ENCODE measurements around the gene TEX44.
"Not testable (repeated sequence)": the region's sequence is repeated elsewhere in the genome, so short reads cannot be mapped to it uniquely, and the experiment has no call there.

TEX44 gene

GRCh38 chr2:231579560-231579959 lies 13.1 kb upstream of the TEX44 start:
- H3K4me3 ChIP-seq (ENCODE audit: insufficient read depth, low read length, poor library complexity, severe bottlenecking): no peak overlapping the region
- no peak overlapping the region for H3K27ac ChIP-seq (ENCODE audit: low read depth, low read length)
- H4K20me1 ChIP-seq (ENCODE audit: low read depth, low read length): no peaks in the 10 kb centered on the region
- no peak overlapping the region for H3K4me2 ChIP-seq (ENCODE audit: low read depth, low read length, poor library complexity, severe bottlenecking)
- TF ChIP-seq CTCF (IDR thresholded peaks at IDR 0.05; ENCODE audit: insufficient read depth, low read length, poor library complexity, severe bottlenecking) (no peak), EZH2phosphoT487 (conservative IDR thresholded peaks at IDR 0.05; ENCODE audit: low read length) (no peak)
- no peak overlapping the region for H3K9ac ChIP-seq (ENCODE audit: low read length)
- H3K36me3 ChIP-seq (ENCODE audit: low read length): no peaks in the 10 kb centered on the region
- H3K27me3 ChIP-seq (ENCODE audit: low read length): no peaks in the 10 kb centered on the region
- H3F3A ChIP-seq (ENCODE audit: insufficient read depth): no peaks in the 10 kb centered on the region
- no peak overlapping the region for H2AFZ ChIP-seq (ENCODE audit: low read depth, low read length, severe bottlenecking)
- H3K9me3 ChIP-seq (ENCODE audit: insufficient read depth, low read length): no peaks in the 10 kb centered on the region
- no peaks in the 10 kb centered on the region for H3K9me2 ChIP-seq (replicated peaks; ENCODE audit: insufficient read depth, low read length)
- H3K79me2 ChIP-seq (ENCODE audit: insufficient read depth, low read length): no peaks in the 10 kb centered on the region

GRCh38 chr2:231581328-231581727 lies 11.3 kb upstream of the TEX44 start:
- Histone ChIP-seq H3K9me2 (replicated peaks; ENCODE audit: insufficient read depth, low read length) (no peaks in the 10 kb centered on the region), H3F3A (ENCODE audit: insufficient read depth) (no peaks in the 10 kb centered on the region), H4K20me1 (ENCODE audit: low read depth, low read length) (no peaks in the 10 kb centered on the region), H3K4me2 (ENCODE audit: low read depth, low read length, poor library complexity, severe bottlenecking) (no peak overlapping the region), H2AFZ (ENCODE audit: low read depth, low read length, severe bottlenecking) (no peak overlapping the region), H3K27me3 (ENCODE audit: low read length) (no peaks in the 10 kb centered on the region), H3K79me2 (ENCODE audit: insufficient read depth, low read length) (no peaks in the 10 kb centered on the region), H3K9me3 (ENCODE audit: insufficient read depth, low read length) (no peaks in the 10 kb centered on the region), H3K9ac (ENCODE audit: low read length) (no peak overlapping the region), H3K27ac (ENCODE audit: low read depth, low read length) (no peak overlapping the region), H3K36me3 (ENCODE audit: low read length) (no peaks in the 10 kb centered on the region), H3K4me3 (ENCODE audit: insufficient read depth, low read length, poor library complexity, severe bottlenecking) (no peak overlapping the region)
- TF ChIP-seq EZH2phosphoT487 (conservative IDR thresholded peaks at IDR 0.05; ENCODE audit: low read length): no peak
- no peak for TF ChIP-seq CTCF (IDR thresholded peaks at IDR 0.05; ENCODE audit: insufficient read depth, low read length, poor library complexity, severe bottlenecking)

- Histone ChIP-seq H2AFZ (ENCODE audit: low read depth, low read length, severe bottlenecking) (no peak overlapping the region), H3F3A (ENCODE audit: insufficient read depth) (no peaks in the 10 kb centered on the region), H3K79me2 (ENCODE audit: insufficient read depth, low read length) (no peaks in the 10 kb centered on the region), H3K27me3 (ENCODE audit: low read length) (no peaks in the 10 kb centered on the region), H3K9me3 (ENCODE audit: insufficient read depth, low read length) (no peaks in the 10 kb centered on the region), H3K4me3 (ENCODE audit: insufficient read depth, low read length, poor library complexity, severe bottlenecking) (no peak overlapping the region), H3K27ac (ENCODE audit: low read depth, low read length) (no peak overlapping the region), H3K9ac (ENCODE audit: low read length) (no peak overlapping the region), H3K36me3 (ENCODE audit: low read length) (no peaks in the 10 kb centered on the region), H3K9me2 (replicated peaks; ENCODE audit: insufficient read depth, low read length) (no peaks in the 10 kb centered on the region), H4K20me1 (ENCODE audit: low read depth, low read length) (no peaks in the 10 kb centered on the region), H3K4me2 (ENCODE audit: low read depth, low read length, poor library complexity, severe bottlenecking) (no peak overlapping the region)
- TF ChIP-seq EZH2phosphoT487 (conservative IDR thresholded peaks at IDR 0.05; ENCODE audit: low read length) (no peak), CTCF (IDR thresholded peaks at IDR 0.05; ENCODE audit: insufficient read depth, low read length, poor library complexity, severe bottlenecking) (no peak)
Measured at GRCh38 chr2:231583982-231584381, 8.7 kb upstream of the TEX44 start.

- not testable (repeated sequence) for H2AFZ ChIP-seq (ENCODE audit: low read depth, low read length, severe bottlenecking); H3K27ac ChIP-seq (ENCODE audit: low read depth, low read length); H3K9me2 ChIP-seq (replicated peaks; ENCODE audit: insufficient read depth, low read length); H3K9me3 ChIP-seq (ENCODE audit: insufficient read depth, low read length); H3F3A ChIP-seq (ENCODE audit: insufficient read depth); H3K79me2 ChIP-seq (ENCODE audit: insufficient read depth, low read length); H3K4me2 ChIP-seq (ENCODE audit: low read depth, low read length, poor library complexity, severe bottlenecking); H4K20me1 ChIP-seq (ENCODE audit: low read depth, low read length); H3K4me3 ChIP-seq (ENCODE audit: insufficient read depth, low read length, poor library complexity, severe bottlenecking); H3K36me3 ChIP-seq (ENCODE audit: low read length); H3K27me3 ChIP-seq (ENCODE audit: low read length); H3K9ac ChIP-seq (ENCODE audit: low read length)
Measured at GRCh38 chr2:231587744-231588143, 4.9 kb upstream of the TEX44 start.
